Hepatocyte (in vitro differentiated cells): ENCODE data around the gene CSMD2.

Experiments
- EZH2 ChIP-seq: fragments of 200-600 bp; sonication (generic); IDR thresholded peaks from 2 replicates; pipeline ENCODE4 v1.6.1; 2016; ENCODE audit warnings: antibody characterized with exemption, mild to moderate bottlenecking, borderline replicate concordance
- EZH2phosphoT487 ChIP-seq: fragments of 200-600 bp; sonication (generic); IDR thresholded peaks from one replicate; pipeline ENCODE4 v1.6.1; 2018; ENCODE audit warnings: antibody characterized with exemption, mild to moderate bottlenecking, low read depth, moderate library complexity; ENCODE audit not compliant: unreplicated experiment, severe bottlenecking
- TF ChIP-seq, protein P1 (sequence below): fragments of 200-600 bp; sonication (generic); IDR thresholded peaks from 2 replicates; pipeline ENCODE4 v1.5.1; 2016; ENCODE audit warnings: antibody characterized with exemption, mild to moderate bottlenecking; ENCODE audit not compliant: poor library complexity

DNA sequence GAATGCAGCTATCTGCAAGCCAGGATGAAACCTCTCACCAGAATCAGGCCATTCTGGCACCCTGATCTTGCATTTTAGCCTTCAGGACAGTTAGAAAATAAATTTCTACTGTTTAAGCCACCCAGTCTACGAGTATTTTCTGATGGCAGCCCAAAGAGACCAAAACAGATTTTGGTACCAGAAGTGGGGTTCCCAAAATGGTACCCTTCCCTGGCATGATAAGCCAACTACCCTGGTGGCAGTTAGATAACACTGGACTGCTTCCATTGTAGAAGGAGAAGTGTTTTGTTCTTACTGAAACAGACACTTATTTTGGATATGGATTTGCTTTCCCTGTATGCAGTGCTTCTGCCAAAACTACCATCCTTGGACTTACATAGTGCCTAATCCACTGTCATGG lies 115.0 kb downstream of the CSMD2 start:
- TF ChIP-seq, protein P1, sequence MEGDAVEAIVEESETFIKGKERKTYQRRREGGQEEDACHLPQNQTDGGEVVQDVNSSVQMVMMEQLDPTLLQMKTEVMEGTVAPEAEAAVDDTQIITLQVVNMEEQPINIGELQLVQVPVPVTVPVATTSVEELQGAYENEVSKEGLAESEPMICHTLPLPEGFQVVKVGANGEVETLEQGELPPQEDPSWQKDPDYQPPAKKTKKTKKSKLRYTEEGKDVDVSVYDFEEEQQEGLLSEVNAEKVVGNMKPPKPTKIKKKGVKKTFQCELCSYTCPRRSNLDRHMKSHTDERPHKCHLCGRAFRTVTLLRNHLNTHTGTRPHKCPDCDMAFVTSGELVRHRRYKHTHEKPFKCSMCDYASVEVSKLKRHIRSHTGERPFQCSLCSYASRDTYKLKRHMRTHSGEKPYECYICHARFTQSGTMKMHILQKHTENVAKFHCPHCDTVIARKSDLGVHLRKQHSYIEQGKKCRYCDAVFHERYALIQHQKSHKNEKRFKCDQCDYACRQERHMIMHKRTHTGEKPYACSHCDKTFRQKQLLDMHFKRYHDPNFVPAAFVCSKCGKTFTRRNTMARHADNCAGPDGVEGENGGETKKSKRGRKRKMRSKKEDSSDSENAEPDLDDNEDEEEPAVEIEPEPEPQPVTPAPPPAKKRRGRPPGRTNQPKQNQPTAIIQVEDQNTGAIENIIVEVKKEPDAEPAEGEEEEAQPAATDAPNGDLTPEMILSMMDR = no peak
- no peak for TF ChIP-seq EZH2
- no peak for TF ChIP-seq EZH2phosphoT487
